Activated naive CD4-positive, alpha-beta T cell treated with anti-CD3 and anti-CD28 coated beads, Interleukin-2, amount 50 U/mL, for 16 hours (primary cell): ENCODE results near the gene RAD51B.

Experiments used
- DNase-seq: peaks from one replicate; pipeline ENCODE4 v3.0.0-alpha.2; 2020

The RAD51B gene

GRCh38 chr14:68703093-68703492, 883.5 kb downstream of the RAD51B start:
- no peak for DNase-seq

- no peak for DNase-seq
Observed at GRCh38 chr14:68704736-68705720, 885.4 kb downstream of the RAD51B start.

GRCh38 chr14:68705741-68706283, 886.2 kb downstream of the RAD51B start:
- DNase-seq, result no peak

- DNase-seq, result no peak
Observed at GRCh38 chr14:68707482-68707881, 887.9 kb downstream of the RAD51B start.

GRCh38 chr14:68708343-68708742, 888.8 kb downstream of the RAD51B start:
- DNase-seq, result no peak

DNA sequence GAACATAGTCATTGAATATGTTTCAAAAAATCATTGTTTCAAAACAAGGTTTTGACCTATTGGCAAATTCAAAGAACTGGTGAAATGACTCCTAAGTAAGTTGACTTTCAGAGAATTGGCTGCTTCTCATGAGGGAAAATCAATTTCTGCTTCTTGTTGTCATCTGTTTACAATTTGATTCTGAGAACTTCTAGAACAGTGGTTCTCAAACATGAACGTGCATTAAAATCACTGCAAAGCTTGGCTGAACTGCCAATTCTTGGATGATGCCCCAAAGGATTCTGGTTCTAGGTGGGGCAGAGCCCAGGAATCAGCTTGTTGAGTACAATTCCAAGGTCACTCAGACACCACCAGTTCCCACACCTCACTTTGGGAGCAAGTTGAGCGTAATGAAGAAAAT, 889.4 kb downstream of the RAD51B start:
- DNase-seq, result no peak

GRCh38 chr14:68710776-68711175, 891.2 kb downstream of the RAD51B start:
- no peak for DNase-seq

DNA sequence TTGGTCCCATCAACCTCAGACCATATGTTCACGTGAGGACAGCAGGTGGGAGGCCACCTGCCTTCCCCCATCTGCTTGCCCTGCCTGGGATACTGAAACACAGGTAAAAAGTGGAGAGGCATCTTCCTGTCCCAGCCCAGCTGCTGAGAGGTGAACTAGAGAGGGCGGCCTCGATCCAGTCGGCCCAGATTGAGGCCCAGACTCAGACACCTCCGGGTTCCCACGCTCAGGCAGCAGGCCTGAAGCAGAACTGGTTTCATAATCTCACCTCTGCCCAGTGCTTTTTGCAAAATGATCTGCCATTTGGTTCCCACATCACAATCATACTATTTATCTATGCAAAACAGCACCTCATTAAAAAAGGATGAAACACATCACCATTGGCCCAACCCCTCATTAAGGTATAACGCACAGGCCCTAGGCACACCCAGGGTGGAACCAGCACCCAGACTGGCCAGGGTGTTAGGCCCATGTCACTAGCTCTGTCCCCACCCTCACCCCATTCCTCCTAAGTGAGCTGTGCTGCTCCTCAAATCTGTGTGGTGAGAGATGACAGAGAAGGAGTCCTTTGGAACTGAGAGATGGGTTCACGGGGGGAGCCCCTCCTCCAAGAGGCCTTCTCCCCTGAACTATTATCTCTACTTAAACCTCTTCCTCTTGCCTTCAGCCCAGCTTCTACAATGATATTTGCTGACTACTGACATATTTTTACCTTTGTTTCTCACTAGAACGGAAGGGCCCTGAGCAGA, 892.2 kb downstream of the RAD51B start:
- DNase-seq, result no peak

GRCh38 chr14:68712703-68713370, 893.3 kb downstream of the RAD51B start:
- DNase-seq, result no peak

GRCh38 chr14:68713782-68714181, 894.2 kb downstream of the RAD51B start:
- no peak for DNase-seq

- no peak for DNase-seq
Observed at GRCh38 chr14:68714991-68715924, 895.7 kb downstream of the RAD51B start.

DNA sequence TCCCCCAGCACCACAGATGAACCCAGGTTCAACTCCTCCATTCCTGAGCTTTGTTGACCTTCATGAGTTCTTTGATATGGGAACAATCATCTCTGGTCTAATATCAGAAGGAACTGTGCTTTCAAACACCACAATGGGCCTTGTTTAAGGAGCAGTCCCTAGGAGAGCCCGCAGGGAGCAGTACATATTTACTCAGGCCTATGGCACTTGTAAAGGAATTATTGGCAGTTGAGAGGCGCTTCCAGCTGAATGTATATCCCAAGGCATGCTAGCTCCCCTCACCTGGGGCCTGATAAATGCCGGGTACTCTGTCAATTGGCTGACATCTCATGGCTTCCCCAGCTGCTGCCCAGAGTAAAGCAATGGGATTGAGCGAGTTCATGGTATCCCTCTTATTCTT, 897.1 kb downstream of the RAD51B start:
- DNase-seq, result no peak

- no peak for DNase-seq
Observed at GRCh38 chr14:68718023-68718990, 898.7 kb downstream of the RAD51B start.

- no peak for DNase-seq
Observed at GRCh38 chr14:68719634-68720384, 900.2 kb downstream of the RAD51B start.

DNA sequence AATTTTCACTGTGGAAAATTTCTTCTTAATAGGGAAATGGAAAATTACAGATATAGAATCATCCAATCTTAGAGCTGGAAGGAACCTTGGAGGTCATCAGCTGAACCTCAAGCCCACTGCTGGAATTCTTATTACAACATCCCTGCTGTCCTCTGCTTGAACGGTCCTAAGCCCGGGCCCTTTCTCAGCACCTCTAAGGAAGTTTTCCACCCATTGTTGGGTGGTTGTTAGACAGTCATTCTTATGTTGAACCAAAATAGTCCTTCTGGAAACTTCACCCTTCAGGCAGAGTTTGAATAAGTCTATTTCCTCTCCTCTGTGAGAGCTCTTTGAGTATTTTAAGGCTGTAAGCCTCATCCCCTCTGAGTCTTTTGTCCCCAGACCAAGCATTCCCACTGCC, 902.6 kb downstream of the RAD51B start:
- no peak for DNase-seq

DNA sequence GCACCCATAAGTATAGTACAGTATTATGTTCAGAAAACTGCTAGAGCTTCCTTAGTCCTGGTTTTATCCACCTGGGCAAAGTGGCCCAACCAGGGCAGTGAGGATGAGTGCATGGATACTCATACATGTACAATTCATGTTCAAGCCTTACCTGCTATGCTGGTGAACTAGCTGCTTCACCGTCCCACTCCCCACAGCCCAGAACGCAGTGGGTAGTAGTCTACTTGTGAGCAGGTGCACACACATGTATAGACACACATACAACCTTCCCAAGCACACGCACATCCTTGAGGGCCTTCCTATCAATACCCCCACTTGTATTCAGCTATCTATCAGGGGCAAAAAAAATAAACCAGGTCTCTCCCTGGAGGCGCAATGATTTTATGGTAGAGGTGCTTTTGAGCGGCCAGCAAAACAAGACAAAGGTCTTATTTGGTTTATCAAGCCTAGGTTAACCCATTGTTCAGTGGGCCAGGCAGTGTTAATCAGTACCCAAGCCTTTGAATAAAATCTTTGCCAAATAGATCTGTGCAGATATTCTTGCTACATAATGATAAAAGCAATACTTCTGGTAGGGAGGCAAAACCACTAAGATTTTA, 903.5 kb downstream of the RAD51B start:
- DNase-seq, result no peak

GRCh38 chr14:68723808-68724268, 904.3 kb downstream of the RAD51B start:
- DNase-seq, result no peak

DNA sequence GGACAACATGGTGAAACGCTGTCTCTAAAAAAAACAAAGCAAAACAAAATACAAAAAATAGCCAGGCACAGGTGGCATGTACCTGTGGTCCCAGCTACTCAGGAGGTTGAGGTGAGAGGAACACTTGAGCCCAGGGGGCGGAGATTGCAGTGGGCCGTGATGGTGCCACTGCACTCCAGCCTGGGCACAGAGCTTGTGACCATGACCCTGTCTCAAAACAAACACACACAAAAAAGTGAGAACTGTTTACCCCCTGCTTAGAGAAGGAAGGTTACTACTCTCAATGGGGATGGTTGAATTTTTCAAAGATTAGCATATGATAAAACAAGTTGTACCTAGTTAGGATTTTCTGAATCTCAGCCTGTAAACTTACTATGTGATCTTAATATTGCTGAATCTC, 905.3 kb downstream of the RAD51B start:
- no peak for DNase-seq

DNA sequence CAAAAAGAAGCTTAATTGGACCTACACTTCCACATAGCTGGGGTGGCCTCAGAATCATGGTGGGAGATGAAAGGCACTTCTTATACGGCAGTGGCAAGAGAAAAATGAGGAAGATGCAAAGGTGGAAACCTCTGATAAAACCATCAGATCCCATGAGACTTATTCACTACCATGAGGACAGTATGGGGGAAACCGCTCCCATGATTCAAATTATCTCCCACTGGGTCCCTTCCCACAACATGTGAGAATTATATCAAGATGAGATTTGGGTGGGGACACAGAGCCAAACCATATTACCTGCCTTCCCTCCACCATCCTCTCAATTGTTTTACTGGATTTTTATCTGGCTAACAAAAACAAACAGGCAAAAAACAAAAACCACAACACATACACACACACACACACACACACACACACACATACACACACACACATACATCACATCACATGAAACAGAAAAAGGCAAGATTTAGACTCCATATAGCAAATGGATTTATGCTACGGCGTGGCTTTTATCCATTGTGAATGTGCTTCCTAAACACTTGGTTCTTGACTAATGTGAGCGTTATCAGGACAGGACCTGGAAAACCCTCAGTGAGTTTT, 906.6 kb downstream of the RAD51B start:
- no peak for DNase-seq
